ENCODE measurements around the gene CCL4.
"Not testable (repeated sequence)": the region's sequence is repeated elsewhere in the genome, so short reads cannot be mapped to it uniquely, and the experiment has no call there.

Gene CCL4

DNA sequence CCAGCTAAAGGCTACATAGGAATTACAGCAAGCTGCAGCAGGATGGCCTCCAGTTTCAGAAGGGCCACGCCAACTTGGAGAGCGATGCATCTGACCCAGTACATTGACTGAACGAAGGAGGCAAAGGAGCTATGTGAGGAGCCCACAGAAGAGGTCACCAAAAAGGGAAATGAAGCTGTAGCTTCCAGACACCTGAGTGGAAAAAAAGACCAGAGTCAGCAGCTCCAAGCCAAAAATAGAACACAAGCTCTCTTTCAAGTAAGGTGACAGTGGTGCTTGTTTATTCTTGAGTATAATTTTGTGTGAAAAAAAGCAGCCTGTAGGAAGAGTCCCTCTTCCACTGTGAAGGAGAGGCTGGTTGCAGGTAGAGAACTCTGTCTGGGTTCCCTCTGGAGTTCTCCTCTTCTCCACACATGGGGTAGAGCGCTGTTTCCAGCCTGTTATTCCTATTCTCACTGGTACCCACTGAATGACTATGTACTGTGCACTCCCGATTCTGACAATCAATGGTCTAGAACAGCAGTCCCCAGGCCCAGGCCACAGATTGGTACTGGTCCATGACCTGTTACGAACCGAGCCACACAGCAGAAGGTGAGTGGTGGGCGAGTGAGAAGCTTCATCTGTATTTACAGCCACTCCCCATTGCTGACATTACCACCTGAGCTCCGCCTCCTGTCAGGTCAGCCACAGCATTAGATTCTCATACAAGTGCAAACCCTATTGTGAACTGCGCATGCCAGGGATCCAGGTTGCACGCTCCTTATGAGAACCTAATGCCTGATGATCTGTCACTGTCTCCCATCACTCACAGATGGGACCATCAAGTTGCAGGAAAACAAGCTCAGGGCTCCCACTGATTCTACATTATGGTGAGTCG, 15.1 kb downstream of the CCL4 start:
- no peak for DNase-seq

DNA sequence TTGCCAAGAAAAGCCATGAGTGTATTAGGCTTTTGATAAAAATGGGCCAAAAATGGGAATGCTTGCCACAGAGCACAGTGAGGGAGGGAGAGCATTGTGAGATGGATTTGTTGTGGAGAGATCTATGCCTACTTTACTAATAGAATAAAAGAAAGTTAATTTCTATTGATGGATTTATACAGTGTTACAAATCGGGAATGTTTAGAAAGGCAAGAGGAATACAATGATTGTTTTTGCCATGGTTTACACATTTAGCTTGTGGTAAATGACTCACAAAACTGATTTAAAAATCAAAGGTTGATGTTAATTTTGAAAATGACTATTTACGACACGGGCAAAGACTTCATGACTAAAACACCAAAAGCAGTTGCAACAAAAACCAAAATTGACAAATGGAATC, 16.6 kb downstream of the CCL4 start:
- no peak for DNase-seq

DNA sequence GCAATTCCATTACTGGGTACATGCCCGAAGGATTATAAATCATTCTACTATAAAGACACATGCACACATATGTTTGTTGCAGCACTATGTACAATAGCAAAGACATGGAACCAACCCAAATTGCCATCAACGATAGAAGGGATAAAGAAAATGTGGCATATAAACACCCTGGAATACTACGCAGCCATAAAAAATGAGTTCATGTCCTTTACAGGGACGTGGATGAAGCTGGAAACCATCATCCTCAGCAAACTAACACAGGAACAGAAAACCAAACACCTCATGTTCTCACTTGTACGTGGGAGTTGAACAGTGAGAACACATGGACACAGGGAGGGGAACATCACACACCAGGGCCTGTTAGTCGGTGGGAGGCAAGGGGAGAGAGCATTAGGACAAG, 17.5 kb downstream of the CCL4 start:
- DNase-seq = not testable (repeated sequence)

DNA sequence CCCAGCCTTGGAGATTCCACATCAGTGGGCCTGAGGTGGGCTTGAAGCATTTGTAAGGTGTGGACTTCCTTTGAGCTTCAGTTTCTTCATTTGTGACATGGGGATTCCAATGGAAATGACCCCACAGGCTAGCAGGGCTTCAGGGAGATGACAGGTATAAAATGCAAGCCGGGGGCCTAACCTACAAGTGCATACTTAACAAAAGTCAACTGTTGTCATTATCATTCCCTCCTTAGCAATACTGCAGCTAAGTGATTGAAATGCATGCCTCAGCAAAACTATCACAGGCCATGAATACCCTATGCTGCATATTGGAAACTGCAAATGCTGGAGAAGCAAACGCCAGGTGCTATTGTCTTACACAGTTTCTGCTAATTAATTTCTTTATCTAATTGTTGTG, 19.8 kb downstream of the CCL4 start:
- DNase-seq = no peak

DNA sequence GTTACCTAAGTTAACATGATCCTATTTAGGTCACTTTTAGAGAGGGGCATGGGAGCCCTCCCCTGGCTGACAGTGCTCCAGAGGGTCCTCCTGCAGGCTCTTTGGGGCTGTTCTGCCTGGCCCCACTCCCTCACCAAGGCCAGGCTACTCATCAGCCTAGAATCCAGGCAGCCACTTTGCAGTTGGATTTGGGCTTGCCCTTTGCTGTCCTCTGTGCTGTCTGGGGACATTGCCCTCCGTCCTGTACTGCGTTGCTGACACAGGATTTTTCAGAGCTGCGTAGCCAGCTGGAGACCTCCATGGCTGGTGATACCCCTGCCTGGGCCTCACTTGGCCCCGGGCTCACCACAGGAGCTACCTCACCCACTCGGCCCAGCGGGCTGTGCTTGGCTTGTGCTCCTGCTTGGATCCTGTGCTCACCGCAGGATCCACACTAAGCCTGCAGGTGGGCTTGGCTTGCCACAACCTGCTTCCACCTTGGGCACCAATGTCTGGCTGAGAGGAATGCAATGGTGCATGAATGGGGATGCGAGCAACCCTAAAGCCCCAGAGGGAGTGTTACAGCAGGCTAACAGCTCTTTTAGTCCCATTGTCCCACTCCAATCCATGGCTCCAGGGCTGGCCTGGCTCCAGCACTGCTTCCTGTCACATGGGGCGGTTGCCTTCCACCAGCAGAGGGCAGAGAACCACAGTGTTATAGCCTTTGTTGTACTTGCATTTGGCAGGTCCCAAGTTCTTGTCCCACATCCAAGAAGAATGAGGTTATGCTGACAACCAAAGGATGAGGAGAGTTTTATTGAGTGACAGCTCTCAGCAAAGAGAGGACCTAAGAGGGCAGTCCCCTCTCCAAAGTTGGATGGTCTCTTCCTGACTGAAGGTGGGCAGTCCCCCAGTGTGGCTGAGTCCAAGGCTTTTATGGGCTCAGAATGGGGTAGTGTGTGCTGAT, 21.5 kb downstream of the CCL4 start:
- no peak for DNase-seq

DNA sequence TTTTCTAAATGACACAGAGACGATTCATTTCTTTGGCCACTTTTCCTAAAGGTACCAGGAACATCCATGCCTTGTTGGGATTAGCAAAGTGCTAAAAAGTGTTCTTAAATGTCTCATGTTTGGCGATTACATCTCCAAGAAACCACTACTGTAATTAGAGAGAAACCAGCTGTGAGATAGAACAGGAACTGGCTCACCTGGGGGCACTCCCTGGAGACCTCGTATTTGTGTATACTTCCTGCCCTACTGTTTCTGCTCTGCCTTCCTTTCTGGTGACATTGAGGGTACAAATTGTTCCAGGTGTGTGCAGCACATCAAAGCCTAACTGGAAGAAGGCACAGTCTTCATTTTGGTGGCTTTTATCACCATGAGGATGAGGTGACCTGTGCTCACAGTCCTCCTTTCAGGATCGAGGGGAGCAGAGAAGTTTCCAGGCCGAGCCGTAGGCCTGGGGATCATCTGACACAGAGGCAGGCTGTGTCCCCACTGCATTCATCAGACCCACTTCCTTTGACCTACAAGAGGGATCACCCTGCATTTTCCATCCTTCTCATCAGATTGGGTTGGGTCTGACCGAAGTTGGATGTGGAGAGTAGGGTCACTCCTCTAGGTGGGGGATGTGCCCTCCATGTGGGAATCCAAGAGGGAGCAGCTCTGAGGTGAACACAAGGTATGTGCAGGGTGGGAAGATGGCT, 23.7 kb downstream of the CCL4 start:
- no peak for DNase-seq

DNA sequence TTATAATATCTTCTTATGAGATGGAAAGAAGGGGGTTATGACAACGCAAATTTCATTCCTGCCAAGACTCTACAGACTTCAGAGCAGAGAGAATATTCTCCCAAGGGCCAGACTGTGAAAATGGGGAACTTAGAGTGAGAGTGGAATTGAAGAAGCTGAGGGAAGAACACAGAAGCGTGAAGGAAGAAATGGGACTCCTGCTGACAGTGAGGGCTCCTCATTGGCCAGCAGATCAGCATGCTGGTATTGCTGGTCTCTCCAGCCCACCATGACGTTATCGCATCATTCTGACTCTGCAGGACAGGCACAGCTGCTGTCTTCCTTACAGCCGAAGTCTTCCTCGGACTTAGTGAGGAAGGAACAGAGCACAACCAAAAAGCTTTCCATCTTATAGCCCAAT, 24.3 kb downstream of the CCL4 start:
- no peak for DNase-seq

DNA sequence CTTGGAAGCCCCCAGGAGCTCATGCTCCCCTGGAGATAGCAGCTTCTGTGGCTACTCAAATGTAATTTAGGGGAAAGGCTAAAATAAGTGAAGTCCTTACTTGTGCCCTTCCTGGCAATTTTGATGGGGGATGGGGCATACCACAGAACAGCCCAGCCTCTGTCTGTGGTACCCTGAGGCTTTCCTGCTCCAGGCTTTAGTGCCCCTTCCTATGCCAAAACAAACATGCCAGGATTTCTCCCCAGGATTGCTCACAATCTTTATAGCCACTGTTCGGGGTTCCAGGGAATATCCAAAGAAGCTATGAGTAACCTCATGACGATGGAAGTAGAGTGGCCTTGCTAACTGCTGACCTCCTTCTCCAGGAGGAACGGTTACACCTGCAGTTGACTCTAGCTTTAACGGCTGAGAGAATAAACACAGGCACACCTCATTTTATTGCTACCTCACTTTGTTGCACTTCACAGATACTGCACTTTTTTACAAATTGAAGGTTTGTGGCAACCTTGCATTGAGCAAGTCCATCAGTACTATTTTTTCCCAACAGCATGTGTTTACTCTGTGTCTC, 24.9 kb downstream of the CCL4 start:
- DNase-seq = no peak

DNA sequence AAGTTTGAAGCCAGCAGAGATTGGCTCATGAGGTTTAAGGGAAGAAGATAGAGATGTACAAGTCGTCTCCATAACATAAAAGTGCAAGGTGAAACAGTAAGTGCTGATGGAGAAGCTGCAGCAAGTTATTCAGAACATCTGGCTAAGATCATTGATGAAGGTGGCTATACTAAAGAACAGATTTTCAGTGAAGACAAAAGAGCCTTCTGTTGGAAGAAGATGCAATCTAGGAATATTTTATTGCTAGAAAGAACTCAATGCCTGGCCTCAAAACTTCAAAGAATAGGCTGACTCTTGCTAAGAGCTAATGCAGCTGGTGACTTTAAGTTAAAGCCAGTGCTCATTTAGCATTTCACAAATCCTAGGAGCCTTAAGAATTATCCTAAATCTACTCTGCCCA, 26.0 kb downstream of the CCL4 start:
- no peak for DNase-seq

DNA sequence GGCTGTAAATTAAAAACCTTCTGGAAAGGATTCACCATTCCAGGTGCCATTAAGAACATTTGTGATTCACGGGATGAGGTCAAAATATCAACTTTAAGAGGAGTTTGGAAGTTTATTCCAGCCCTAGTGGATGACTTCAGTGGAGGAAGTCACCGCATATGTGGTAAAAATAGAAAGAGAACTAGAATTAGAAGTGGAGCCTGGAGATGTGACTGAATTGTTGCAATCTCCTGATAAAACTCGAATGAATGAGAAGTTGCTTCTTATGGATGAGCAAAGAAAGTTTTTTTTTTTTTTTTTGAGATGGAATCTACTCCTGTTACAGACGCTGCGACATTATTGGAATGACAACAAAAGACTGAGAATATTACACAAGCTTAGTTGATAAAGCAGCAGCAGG, 26.7 kb downstream of the CCL4 start:
- DNase-seq = no peak

DNA sequence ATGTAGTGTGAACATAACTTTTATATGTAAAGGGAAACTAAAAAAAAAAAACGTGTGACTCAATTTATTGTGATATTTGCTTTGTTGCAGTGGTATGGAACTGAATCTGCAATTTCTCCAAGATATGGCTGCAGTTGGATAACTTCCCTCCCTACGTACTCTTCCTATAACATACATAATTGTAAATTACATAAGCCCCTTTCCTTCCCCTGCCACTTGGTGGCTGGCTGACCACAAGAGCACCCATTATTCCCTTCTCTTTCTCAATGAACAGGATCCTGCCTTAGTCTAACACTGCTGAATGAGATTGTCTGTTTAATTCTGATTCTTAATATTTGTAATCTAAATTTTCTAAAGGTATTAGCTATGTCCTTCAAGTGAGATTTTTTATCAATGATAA, 27.8 kb downstream of the CCL4 start:
- DNase-seq = no peak

DNA sequence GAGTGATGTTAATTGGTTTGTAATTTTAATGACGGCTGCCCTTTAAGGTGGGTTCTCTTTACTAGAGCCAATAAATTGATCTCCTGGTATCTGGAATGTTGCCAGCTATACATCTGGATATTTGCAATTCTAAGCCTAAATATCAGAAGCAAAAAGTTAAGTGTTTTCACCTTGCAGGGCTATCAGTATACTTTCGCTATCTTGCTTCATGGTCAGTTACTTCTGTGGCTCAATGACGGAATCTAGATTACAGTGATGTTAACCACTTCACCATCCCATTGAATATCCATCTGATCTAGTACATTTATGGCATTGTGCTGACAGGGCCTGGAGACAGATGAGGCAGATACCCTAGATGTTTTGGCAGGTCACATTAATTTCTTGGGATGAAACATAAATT, 28.3 kb downstream of the CCL4 start:
- no peak for DNase-seq

DNA sequence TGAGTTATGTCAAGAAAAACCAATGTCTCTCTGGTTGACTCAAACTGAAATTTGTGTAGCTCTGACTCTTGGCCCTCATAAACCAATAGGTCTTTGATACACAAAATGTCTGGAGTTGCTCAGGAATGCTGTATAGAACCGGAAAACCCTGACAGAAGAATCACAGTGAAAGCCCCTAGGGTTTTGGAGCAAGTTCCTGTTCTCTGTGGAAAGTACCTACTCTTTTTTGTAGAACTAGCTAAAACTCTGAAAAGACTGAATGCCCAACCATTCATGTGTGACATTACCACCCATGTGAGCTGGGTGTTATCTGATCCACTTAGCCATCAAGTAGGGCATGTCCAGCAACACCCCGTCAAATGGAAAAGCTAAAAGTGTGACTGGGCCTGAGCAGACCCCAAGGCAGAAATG, 28.8 kb downstream of the CCL4 start:
- DNase-seq = no peak

DNA sequence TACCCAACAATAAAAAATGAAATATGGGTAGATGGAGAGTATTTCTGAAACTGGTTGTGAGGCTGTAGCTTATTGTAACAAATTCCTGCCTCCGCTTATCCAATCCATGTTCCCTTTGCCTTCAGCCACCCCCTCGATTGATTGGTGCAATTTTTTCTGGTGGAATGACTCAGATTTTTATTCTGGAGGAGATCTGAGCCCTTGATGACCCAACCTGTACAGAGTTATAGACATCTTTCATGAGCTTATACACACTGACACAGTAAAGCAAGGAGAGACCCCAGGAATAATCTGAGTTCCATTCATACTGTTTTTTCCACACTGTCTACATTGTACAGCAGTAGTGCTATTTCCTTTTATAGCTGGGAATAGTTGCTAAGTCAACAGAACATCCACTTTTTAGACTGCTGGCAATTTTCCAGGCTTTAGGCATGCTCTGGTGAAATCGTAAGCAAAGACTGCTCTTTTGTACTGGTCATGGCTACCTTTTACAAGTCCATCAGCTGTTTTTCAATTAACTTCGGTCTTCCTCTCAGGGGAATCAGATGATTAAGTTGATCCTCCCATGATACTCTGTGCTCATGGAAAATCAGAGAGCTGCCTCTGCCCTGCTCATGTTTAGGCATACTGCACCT, 30.1 kb downstream of the CCL4 start:
- no peak for DNase-seq

DNA sequence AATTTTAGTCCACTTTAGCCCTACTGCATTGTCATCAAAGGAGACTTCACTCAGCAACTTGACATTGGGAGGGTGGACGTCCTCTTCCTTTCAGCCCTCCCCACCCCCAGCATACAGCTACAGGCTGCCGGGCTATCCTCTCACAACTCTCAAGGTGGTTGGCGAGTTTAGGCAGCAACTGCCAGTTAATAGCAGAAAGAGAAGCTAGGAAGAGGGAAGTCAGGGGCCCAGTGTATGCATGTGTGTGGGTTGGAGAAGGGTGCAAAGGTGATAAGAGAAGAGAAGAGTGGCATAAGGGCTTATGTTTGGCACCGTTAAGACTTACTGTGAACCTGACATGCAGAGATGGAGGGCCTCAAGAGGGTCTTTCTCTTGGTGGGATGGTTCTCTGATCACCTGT, 31.8 kb downstream of the CCL4 start:
- DNase-seq = no peak

DNA sequence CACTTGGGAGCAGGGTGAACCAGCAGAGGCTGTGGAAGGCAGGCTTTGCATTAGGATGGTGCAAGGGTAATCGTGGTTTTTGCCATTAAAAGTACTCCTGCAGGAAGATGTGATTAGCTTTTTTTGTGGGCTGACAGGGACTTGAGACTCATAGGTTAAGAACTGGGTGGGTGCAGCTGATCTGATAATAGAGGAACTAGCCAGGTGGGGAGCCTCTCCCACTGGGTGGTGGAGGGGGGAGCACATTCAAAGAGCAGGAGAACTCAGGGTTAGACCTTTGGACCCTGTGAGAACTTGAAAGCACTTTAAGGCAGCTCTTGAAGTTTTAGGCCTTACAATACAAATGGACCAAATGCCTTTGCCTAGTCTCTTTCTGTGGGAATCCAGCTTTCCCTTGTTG, 32.4 kb downstream of the CCL4 start:
- no peak for DNase-seq

DNA sequence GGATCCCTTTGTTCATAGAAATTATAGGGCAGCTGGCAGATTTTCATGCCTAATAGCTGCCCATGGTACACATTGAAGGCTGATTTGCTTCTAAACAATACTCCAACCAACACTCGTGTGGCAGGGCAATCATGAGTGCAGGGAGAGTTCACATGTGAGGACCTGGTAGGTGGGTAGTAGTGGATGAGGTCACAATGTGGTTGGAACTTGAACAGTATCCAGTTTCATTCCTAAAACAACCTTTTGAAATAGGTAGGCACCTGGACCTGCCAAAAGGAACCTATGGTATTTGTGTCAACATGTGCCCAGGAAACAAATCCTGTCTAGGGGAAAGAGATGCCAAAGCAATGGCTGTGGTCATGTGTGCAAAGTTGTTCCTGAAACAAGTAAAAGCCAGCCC, 32.8 kb downstream of the CCL4 start:
- DNase-seq = no peak

DNA sequence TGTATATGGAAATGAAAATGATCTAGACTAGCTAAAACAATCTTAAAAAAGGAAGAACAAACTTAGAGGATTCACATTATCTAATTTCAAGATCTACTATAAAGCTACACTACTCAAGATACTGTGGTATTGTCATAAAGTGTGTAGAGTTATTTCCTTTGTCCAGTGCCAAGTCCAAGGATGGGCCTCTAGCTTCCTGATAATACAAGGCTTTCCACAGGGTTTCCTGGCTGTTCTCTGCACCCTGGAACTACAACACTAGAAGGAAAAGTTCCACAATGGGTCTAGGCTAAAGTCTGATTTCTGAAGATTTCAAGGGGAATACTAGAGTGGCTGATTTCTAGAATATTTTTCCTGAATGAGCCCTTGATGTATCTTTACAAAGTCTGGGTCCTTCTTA, 38.6 kb downstream of the CCL4 start:
- no peak for DNase-seq

DNA sequence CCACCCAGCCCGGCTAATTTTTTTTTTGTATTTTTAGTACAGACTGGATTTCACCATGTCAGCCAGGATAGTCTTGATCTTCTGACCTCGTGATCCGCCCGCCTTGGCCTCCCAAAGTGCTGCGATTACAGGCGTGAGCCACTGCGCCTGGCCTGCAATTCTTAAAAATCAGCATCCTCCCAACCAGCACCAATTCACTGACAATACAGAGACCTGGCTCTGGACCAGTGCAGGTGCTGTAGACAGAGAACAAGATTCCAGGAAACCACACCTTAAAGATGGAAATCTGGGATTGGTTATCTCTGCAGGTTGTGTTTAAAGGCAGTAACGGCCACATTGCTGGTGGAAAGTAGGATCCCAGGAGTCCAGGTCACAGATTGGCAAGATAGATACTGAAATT, 39.2 kb downstream of the CCL4 start:
- no peak for DNase-seq

DNA sequence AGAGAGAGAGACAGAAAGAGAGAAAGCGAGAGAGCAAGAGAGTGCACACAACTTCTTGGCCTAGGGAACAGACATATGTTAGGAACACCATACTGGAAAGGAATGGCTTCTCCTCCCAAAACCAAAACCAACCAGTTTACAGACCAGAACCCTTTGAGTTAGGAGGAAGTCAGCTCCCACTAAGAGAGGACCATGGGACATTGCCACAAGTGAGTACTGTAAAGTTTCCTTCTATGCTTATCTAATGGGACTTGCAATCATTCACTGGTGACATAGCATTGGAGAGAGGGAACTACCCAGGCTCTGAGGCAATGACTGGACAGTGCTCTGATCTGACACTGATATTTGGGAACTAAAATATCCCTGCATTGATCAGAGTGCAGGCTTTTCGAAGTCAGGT, 40.4 kb downstream of the CCL4 start:
- DNase-seq = no peak

DNA sequence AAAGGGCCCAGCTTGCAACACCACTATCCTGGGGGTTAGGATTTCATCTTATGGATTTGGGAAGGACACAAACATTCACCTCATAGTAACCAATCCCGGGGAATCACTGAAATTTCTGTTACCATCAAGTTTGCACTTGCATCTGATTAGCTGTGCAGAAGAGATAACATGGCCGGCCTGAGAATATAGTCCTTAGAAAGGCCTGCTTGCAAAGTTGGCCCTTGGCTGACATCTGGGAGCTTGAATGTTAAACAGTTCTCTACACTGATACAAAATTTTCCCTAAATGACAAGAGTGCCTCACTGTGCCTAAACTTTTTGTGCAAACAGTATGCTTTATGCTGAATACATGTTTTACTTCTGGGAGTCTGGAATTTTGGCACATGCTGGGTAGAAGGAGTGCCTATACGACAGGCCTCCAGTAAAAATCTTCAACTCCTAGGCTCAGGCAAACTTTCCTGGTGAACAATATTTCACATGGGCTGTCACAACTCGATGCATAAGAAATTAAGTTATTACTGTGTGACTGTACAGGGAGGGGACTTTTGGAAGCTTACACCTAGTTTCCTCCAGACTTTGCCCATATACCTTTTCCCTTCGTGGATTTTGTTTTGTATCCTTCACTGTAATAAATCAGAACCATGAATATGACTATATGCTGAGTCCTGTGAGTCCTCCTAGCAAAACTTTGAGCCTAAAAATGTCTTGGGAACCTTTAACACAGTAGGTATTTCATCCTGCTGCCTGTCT, 41.5 kb downstream of the CCL4 start:
- DNase-seq = no peak

DNA sequence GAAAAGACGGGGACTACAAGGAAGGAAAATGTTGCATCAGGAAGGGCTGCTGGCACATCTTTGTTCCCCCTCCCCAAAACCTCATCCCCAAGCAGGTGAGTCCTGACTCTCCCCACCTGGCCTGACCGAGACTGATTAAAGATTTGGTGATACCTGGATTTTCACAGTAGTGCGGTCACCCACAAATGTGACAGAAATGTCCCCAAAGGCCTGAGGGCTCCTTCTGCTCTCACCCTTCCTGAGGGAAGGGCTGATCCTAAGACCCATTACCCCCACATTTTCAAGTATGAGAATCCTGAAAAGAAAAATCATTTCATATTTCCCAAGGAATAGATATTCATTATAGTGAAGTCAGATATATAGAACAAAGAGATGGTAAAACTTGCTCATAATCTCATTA, 44.0 kb downstream of the CCL4 start:
- DNase-seq = no peak

Data from CD4-positive, alpha-beta T cell treated with Interleukin-4 for 4 hours (primary cell).